GM18519 (cell line): Measurements from ENCODE around the gene NKTR.

Experiments used
- ATAC-seq: cut with Tn5 transposase; IDR thresholded peaks from one replicate; pipeline ENCODE4 v1.9.1; 2021; ENCODE audit warnings: mild to moderate bottlenecking, moderate library complexity; ENCODE audit not compliant: unreplicated experiment, low FRiP score

The NKTR gene

DNA sequence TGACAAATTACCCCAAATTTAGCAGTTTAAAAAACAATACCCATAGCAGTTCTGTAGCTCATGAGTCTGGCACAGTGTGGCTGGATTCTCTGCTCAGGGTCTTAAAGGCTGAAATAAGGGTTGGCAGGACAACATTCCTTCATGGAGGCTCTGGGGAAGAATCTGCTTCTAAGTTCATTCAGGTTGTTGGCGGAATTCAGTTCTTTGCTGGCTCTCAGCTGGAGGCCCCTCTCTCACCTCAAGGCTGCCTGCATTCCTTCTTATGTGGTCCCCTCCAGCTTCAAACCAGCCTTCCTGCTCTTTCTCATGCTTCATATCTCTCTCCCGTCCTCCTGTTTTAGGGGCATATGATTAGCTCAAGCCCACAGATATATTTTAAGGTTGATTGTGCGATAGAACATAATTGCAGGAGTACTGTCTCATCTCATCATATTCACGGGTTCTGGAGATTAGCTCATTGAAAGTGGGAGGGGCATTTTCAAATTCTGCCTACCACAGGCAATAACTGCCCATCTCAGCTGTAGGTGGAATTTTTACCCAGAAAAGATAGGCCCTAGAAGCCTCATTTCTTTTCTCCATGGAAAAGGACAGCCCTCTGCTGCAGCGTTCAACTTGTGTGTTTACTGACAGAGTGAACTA, 47.5 kb downstream of the NKTR start:
- no peak for ATAC-seq

DNA sequence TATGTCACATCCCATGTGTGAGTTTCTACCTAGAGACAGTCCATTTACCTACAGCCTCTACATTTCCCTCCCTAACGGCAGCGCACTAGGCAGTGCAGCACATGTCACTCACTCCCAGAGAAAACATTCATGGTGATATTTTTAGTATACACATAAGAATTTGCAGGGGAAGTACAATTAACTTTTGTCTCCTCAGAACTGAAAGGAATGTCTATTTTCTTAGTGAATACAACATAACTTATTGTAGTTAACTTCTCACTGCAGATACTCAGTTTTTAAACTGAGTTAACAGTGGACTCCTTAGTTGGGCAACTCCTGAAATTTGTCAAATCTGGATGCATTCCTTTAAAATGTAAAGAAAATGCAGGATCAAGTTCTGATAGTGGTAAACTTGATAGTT, 48.5 kb downstream of the NKTR start:
- no peak for ATAC-seq

DNA sequence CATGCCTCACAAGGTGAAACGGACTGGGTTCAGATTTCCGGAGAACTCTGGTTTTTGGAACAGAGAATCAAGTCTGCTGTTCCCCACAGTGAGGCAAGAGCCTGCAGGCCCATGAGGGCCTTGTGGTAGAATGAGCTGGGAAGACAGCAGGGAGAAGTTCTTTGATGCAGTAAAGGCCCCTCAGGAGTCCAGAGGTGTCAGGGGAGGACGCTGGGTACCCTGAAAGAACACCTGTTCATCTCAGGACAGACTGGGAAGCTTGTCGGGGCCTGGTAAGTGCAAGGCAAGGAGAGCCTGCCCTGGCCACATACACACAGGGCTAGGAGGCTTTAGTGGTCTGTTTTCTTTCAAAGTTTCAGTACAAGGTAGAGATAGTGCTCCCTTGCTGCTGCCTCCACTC, 49.3 kb downstream of the NKTR start:
- ATAC-seq, result no peak

DNA sequence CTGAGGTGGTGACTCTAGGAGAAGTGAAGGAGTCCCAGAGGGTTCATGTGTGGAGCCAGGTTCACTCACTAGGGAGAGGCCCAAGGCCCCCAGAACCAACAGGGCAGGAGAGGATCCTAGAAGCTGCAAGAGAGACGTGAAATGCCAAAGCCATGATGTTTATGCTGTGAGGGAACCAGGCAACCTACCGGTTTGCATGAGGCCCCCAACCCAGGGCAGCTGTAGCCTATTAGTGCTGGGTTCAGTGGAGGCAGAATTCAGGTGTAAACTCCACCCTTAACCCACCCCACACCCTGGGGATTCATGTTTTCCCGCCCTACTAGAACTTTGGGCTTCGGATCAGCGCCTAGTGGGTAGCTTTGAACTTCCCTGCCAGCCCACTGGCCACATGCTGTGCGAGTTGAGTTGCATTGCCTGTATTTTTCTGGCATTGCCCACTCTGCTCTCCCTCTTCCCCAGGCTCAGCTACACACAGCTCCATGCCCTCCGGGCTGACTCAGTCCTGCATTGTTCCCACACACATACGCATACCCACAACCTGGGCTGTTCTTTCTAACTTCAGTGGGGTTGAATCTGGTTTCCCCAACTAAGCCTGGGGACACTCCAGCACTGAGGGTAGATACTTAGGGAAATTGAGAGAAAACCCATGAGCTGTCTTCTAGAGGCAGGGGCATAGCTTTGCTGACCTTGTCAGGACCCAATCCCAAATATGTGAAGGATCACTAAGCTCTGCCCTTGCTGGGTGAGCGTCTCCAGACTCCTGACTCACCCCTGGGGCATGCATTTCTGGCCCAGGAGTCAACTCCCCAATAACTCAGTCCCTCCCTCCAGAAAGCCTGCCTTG, 51.0 kb downstream of the NKTR start:
- ATAC-seq, result no peak

DNA sequence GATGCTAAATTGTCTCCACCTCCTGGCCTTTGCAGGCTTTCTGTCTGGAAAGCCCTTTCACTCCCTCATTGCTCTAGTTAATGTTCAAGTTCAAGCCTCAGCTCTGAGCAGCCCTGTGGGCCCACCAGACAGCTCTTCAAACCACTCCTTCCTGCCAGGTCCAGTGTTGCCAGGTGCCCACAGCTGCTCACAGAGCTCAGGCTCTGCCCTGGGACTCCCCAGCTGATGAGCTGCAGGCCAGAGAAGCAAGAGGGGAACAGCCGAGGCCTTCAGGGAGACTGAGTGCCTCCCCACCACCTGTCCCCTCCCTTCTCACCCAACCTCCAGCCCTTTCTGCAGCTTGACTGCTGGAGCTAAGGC, 51.7 kb downstream of the NKTR start:
- ATAC-seq, result no peak

DNA sequence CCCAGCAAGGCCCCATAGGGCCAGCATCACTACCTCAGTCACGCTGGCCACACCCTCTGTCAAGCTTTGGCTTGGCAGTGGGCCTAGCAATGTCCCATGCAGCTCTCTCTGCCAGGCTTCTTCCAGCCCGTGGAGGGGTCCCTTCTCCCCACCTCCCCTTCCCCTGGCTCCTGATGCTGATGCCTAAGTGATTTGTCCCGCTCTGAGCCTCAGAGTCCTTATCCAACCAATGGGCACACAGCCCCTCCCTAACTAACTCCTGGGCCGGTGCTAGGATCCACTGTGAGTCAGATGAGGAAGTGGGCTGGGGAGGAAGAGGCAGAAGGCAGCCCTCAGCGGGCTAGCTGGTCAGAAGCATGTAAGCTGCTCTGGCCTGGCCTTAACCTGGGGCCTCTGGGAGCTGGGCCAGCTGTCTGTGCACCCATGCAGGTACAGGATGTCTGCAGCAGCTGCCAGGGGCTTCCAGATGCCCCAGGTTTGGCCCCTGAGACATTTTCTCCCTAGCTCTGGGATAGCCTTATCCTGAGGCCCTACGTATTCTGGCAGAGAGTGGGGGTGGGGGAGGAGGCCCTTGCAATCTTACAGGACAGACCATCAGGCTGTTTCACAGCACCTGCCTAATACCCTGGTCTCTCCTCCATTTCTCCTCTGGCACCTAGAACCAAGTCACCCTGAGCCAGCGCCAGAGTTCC, 52.3 kb downstream of the NKTR start:
- no peak for ATAC-seq

DNA sequence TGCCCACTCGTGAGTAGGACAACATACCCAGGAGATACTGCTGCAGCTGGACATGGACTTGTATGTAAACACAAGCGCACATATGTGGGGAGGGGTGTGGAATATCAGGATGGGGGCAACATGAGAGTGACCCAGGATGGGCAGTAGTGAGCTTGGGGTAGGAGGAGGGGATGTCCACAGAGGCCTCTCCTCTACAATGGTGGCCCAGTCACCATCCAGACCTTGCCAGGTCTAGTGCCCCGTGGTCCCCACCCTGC, 52.7 kb downstream of the NKTR start:
- ATAC-seq, result no peak

DNA sequence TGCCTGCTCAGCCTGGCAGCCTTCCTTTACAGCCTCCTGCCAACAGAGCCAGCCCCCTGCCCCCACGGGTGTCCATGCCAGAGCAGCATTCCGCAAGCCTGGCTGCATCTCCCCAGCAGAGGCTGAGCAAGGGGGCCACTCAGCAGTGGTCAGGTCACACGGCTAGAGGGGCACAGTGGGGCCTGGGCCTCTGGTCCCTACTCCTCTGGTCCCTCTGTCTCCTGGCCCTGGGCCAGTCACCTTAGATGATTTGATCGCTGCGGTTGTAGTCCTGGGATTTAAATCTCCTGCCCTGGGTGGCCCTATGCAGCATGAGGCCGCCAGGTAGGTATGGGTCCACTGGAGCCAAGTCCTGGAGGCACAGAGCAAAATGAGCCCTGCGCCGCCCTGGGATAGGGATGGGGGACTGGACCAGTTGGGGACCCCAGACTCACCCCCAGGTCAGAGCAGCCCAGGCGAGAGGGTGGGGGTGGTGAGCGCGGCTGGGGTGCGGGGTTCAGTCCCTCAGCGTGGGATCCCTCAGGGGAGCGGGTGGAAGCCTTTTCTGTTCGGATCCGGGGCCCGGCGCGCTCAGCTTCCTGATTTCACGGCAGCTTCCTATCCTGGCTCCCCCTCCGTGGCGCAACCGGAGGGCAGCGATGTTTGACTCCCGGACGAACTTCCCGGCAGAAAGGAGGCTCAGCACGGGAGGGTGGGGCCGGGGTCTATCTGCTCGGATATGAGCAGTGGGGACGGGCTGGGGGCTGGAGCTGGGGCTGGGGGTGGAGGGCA, 53.3 kb downstream of the NKTR start, which contains the start of gene ZBTB47:
TSS of gene ZBTB47 (plus strand) at position 138 of the 771 bp plus-strand sequence. CDS start 4,659 bp downstream, outside the sequence.
- ATAC-seq, result no peak

DNA sequence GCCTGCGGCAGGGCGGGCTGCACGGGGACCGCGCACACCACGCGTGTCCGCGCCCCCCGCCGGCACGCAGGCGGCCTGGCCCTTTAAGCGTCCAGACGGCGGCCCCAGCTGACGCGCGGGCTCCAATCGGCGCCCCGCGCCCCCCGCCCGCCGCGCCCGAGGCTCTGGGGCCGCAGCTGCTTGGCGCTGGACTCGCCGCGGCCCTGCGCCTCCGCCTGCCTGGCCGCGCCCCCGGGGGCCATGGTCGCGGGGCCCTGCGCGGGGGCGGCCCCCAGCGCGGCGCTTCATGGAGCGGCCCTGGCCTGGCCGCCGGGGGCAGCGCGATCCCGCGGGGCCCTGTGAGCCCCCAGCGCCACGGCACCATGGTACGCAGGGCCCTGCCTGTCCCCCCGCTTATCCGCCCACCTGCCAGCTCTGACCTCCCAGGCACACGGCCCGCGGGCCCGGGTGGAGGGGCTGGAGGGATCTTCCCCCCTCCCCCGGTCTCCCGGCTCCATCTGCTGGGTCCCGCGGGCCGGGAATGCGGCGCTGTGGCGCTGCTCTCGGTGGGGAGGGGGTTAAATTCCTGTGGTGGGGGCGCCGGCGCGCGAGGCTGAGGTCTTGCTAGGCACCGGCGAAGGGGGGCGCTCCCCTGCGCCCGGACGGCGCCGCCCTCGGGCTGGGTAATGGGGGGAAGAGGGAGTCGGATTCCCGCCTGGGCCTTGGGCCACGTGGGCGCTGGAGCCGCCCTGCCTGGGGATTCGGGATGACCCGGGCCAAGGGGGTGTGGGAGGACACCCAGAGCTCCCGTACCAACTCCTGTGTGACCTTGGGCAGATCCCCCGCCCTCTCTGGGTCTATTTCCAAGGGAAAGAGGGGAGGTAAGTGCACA, 54.1 kb downstream of the NKTR start:
- no peak for ATAC-seq

DNA sequence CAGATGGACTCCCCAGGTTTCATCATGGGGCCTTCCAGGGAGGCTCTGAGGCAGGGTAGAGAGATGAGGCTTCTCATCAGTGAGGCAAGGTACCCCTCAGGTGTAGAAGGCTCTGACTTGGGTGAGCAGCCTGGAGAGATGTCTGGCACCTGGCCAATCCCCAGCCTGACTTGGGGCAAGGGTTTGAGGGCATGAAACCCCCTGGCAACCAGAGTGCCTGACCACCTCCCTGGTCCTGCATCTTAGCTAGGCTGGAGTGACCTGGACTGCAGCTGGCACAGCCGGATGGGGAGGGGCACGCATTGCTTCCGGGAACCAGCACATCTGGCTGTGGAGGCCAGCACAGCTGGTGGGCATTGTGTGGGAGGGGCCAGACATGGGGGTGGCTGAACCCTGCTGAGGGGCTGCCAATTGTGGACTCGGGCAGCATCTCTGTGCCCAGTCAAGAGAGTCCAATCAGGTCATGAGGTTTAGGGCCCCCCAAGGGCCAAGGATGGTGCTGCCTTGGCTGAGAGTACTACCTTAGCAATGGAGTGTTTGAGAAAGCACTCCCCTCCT, 54.9 kb downstream of the NKTR start:
- no peak for ATAC-seq

DNA sequence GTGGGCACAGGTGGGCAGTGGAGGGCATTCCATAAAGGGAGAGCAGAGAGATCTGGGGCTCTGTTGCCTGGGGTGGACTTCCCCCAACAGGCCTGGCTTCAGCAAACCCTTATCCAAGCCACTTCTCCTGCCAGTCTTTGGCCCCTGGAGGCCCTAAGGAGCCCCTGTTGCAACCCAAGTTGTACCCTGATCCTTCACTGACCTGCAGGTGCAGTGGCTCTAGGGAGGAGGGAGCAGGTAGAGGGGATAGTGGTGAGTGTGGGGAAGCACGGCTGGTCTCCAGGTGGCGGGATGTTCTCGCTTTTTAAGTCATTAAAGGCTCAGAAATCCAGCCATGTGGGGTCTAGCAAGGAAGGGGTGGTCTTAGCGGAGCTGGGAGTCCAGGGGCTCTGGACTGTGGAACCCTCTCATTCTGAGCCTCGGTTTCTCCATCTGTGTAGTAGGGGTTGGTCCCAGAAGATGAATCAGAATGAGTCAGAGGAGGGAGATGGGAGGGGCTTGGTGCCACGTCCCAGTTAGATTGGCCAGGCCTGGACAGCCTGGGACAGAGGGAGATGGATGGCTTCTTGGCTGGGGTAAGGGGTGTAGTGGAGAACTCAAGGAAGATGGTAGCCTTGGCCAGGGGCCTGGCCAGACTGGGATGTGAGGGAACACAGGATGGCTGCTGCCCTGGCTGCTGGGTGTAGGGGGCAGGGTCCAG, 55.6 kb downstream of the NKTR start:
- no peak for ATAC-seq

DNA sequence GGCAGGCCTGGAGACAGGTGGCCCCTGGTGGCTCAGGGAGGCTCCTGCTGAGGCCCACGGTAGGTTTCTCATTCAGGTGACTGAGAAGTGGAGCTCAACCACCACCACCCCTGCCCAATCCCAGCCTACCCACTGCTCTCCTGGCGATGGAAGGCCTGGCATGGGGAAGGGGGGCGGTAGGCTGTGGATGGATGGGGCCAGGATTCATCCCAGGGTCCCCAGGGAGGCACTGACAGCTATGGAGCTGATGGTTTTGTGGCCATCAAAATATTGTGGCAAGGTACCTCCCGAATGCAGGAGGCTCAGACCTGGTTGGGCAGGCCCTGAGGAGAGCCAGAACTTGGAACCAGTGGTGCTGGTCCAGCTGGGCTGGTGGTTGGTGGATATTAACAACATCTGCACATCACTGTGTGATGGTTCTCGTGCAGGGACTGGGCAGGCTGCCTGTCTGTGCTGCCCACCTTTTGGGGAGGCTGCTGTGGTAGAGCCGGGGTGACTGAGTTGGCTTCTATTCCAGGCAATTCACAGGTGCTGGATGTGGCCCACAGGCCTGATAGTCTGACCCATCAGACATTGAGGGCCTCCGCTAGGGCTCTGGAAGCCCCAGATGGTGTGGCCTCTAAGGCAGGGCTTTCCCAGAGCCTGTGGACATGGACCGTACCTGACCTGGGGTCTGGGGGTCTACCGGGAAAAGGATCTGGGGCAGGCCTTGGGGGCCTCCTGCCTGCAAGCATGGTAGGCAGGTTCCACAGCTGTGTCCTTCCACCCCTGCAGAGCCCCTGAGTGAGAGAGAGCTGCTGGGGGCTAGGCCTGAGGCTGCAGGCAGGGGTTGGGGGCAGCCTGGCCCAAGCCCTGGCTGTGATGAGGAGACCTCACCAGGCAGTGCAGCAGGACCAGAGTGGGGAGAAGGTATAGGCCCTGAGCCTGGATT, 56.5 kb downstream of the NKTR start:
- ATAC-seq, result no peak

DNA sequence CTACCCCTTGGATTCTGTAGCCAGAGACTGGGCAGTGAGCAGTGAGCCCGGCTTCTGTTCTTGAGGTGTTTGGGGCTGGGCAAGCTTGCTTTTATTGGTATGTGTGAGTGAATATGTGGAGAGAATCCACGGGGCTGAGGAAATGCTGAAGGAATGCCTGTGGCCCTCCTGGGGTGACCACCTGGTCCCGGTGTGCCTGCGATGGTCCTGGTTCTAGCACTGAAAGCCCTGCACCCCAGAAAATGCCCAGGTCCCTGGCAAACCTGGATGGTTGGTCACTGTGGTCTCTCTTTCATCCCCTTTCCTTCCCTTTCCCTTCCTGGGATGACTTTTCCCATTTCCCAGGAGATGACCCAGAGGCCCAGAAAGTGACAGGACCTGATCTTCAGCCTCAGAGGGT, 57.2 kb downstream of the NKTR start:
- ATAC-seq, result no peak

DNA sequence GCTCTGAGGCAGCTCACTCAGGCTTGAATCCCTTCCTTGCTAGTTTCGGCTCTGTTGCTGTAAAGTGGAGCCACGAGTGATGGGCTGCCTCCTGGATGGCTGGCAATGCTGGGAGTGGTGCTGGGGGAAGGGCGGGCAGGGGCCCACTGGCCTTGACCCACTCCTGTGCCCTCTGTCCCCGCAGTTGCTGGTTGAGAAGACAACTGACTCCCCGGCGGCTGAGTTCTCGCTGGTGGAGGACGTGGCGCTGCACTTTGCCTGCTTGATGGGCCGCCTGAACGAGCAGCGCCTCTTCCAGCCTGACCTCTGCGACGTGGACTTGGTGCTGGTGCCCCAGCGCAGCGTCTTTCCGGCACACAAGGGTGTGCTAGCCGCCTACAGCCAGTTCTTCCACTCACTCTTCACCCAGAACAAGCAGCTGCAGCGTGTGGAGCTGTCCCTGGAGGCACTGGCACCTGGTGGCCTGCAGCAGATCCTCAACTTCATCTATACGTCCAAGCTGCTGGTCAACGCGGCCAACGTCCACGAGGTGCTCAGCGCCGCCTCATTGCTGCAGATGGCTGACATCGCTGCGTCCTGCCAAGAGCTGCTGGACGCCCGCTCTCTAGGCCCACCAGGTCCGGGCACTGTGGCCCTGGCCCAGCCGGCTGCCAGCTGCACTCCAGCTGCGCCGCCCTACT, 57.7 kb downstream of the NKTR start:
- no peak for ATAC-seq

DNA sequence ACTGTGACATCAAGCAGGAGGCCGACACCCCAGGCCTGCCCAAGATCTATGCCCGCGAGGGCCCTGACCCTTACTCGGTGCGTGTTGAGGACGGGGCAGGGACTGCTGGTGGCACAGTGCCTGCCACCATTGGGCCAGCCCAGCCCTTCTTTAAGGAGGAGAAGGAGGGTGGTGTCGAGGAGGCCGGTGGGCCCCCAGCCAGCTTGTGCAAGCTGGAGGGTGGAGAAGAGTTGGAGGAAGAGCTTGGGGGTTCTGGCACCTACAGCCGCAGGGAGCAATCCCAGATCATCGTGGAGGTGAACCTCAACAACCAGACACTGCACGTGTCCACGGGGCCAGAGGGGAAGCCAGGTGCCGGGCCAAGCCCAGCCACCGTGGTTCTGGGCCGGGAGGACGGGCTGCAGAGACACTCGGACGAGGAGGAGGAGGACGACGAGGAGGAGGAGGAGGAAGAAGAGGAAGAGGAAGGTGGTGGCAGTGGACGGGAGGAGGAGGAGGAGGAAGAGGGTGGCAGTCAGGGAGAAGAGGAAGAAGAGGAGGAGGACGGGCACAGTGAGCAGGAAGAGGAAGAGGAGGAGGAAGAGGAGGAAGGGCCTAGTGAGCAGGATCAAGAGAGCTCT, 58.4 kb downstream of the NKTR start:
- ATAC-seq, result no peak

DNA sequence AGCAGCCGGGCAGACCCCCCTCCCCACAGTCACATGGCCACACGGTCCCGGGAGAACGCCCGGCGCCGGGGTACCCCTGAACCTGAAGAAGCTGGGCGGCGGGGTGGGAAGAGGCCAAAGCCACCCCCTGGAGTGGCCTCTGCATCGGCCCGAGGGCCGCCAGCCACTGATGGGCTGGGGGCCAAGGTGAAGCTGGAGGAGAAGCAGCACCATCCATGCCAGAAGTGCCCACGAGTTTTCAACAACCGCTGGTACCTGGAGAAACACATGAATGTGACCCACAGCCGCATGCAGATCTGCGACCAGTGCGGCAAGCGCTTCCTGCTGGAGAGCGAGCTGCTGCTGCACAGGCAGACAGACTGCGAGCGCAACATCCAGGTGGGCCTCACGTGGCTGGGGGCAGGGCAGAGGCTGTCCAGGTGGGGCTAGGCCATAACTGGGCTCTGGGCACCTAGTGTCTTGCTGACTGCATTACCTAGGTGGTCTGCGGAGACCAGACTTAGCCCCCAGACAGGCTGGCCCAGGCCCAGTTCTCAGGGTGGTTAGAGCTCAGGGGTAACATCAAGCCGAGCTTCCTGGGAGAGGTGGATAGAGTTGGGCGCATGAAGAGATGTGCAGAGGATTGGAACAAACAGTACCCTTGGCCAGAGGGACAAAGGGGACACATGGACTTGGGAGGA, 59.1 kb downstream of the NKTR start:
- ATAC-seq, result no peak
